Measurements from ENCODE around the gene FBXO34. TPM values are rescaled to one million over a fixed set of nuclear protein-coding genes. Genes with fewer than 3 reads are reported as not detected.

Gene FBXO34
- total and polyA plus RNA-seq, 9 of the 15 experiments (the other 6 are each of a cell fraction or from before 2014, with no cell fraction given) = 6.3 to 24.9 (median 16.2) TPM

- CTCF ChIA-PET (ENCODE audit: low intra/inter-chr PET ratio) = no interaction called here
- H3K4me1 ChIP-seq (replicated peaks in 1 of 2; ENCODE audit: control insufficient read depth in 2 of 2, insufficient read depth in 2 of 2, low read length in 2 of 2) = peaks cover 8 to 17% of the 10 kb centered on the region in 2 experiments; a peak in 4 of 5 replicates
- in situ Hi-C loops (cut with MboI) = no loop called here
Observed at GRCh38 chr14:55274751-55275150, 3.5 kb downstream of the FBXO34 start.

More at GRCh38 chr14:55274751-55275150, 3.5 kb downstream of the FBXO34 start:
- no peaks in the 10 kb centered on the region for H4K20me1 ChIP-seq (replicated peaks; ENCODE audit: control insufficient read depth, insufficient read depth, low read length)
- peaks cover 79% of the 10 kb centered on the region for H3K79me2 ChIP-seq (ENCODE audit: control insufficient read depth, insufficient read depth, low read length)
- intact Hi-C loops (cut with micrococcal nuclease) = loop anchor here (2.0 to 5.0 kb wide), 2 partner anchors 58 to 143 kb away; no protein-coding TSS in a partner anchor
- DNase-seq (ENCODE audit: extremely low read depth in 1 of 4, low spot score in 3 of 4) = peak in 1 of 4 experiments; percentile 24
- H3K36me3 ChIP-seq (ENCODE audit: control insufficient read depth, insufficient read depth, low read length) = peaks cover 7% of the 10 kb centered on the region; the same call in 2 of the 3 replicates
- POLR2A ChIA-PET = interaction anchor here (0.9 kb wide), 1 partner anchor 13 kb away, joined by 3 read pairs; no protein-coding TSS in a partner anchor
- WGBS (ENCODE audit: insufficient coverage, low coverage, missing lambda C conversion rate) = 7% methylated on average over 1 of the region's 1 CpG
- no peak overlapping the region for H2AFZ ChIP-seq (ENCODE audit: low read depth, low read length)
- no peak overlapping the region for H3K9ac ChIP-seq (ENCODE audit: insufficient read depth in 1 of 2, low read depth in 2 of 2, low read length in 2 of 2)
- ATAC-seq = no peak
- no peak for TF ChIP-seq L3MBTL2 (IDR thresholded peaks at IDR 0.05)
- TF ChIP-seq CBX1 (IDR thresholded peaks at IDR 0.05; ENCODE audit: low read depth) = no peak
- peak; percentile 20; the same call in 1 of the 2 replicates for TF ChIP-seq CBFA2T3 (IDR thresholded peaks at IDR 0.05)
- TF ChIP-seq, protein P1, sequence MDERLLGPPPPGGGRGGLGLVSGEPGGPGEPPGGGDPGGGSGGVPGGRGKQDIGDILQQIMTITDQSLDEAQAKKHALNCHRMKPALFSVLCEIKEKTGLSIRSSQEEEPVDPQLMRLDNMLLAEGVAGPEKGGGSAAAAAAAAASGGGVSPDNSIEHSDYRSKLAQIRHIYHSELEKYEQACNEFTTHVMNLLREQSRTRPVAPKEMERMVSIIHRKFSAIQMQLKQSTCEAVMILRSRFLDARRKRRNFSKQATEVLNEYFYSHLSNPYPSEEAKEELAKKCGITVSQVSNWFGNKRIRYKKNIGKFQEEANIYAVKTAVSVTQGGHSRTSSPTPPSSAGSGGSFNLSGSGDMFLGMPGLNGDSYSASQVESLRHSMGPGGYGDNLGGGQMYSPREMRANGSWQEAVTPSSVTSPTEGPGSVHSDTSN (CRISPR knock-in tag; IDR thresholded peaks at IDR 0.05; ENCODE audit: low read depth) = no peak
- TF ChIP-seq, protein P1 (tag; conservative IDR thresholded peaks at IDR 0.05; ENCODE audit: low read depth) = peak; percentile 62
- peak; percentile 26; the same call in 1 of the 2 replicates for TF ChIP-seq FOXJ2 (tag; IDR thresholded peaks at IDR 0.05)
- no peak for TF ChIP-seq RNF2 (IDR thresholded peaks at IDR 0.05)
- peak; percentile 73 for TF ChIP-seq MEIS2 (IDR thresholded peaks at IDR 0.05; ENCODE audit: partially characterized antibody)
- TF ChIP-seq PKNOX1 (IDR thresholded peaks at IDR 0.05) = 0 out of 2 replicates have a peak, but pooled peaks have one; percentile 10
- no peaks in the 10 kb centered on the region for H3K9me3 ChIP-seq (replicated peaks; ENCODE audit: control insufficient read depth, insufficient read depth, low read depth, low read length)
- no TSS peak for BruUV-seq (replicated peaks)
- H3K27me3 ChIP-seq (ENCODE audit: control insufficient read depth in 2 of 2, insufficient read depth in 2 of 2, low read length in 2 of 2) = no peaks in the 10 kb centered on the region
- 0 out of 2 replicates have a peak overlapping the region, but pooled peaks have one; percentile 1 for H3K4me2 ChIP-seq (ENCODE audit: insufficient read depth, low read length)
- FAIRE-seq = peak; percentile 57
- H3K9me1 ChIP-seq (ENCODE audit: control insufficient read depth, insufficient read depth, low read length) = no peaks in the 10 kb centered on the region
- H3K27ac ChIP-seq (ENCODE audit: extremely low read depth, low read depth, low read length) = no peak overlapping the region
- no peak overlapping the region for H3K4me3 ChIP-seq
